ENCODE measurements around the gene DTL. TPM values are rescaled to one million over a fixed set of nuclear protein-coding genes. Genes with fewer than 3 reads are reported as not detected.

Gene DTL
- total RNA-seq, 1 experiment from 2014 or later = 26.7 TPM

DNA sequence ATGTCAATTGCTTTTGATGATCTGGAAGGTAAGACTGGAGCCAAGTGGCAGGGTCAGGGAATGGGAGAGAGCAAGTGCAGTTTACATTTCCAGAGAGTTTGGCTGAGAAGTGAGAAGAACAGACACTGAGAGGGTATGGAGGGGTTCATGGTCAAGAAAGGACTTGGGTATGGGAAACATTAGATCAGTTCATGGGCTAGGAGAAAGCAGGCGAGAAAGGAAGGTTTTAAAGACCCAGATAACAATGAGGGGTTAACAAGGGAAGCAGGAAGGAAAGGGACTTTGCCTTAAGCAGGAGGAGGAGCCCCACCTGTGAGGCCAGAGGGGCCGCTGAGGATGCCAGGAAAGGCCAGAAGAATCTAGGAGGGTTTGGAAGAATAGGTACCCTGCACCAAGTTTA is 78.2 kb downstream of the DTL start:
- ATAC-seq (no peak), DNase-seq (ENCODE audit: low read depth, low spot score) (no peak)
- H3K27ac ChIP-seq (ENCODE audit: low read length) = no peak overlapping the region
- in situ Hi-C loops (cut with HindIII; ENCODE audit: low pct_unique_long_range_greater_than_20kb, low sequenced_read_pairs) = no loop called here
- intact Hi-C loops (cut with micrococcal nuclease; ENCODE audit: unreplicated experiment) = no loop called here
- POLR2A ChIA-PET = no interaction called here
- no peaks in the 10 kb centered on the region for H3K36me3 ChIP-seq (ENCODE audit: control insufficient read depth, insufficient read depth, low read length)
- no peak for TF ChIP-seq TCF7L2 (IDR thresholded peaks at IDR 0.05; ENCODE audit: low read depth, low read length)
- no peak for TF ChIP-seq CTCF (IDR thresholded peaks at IDR 0.05)
- TF ChIP-seq, protein P1, sequence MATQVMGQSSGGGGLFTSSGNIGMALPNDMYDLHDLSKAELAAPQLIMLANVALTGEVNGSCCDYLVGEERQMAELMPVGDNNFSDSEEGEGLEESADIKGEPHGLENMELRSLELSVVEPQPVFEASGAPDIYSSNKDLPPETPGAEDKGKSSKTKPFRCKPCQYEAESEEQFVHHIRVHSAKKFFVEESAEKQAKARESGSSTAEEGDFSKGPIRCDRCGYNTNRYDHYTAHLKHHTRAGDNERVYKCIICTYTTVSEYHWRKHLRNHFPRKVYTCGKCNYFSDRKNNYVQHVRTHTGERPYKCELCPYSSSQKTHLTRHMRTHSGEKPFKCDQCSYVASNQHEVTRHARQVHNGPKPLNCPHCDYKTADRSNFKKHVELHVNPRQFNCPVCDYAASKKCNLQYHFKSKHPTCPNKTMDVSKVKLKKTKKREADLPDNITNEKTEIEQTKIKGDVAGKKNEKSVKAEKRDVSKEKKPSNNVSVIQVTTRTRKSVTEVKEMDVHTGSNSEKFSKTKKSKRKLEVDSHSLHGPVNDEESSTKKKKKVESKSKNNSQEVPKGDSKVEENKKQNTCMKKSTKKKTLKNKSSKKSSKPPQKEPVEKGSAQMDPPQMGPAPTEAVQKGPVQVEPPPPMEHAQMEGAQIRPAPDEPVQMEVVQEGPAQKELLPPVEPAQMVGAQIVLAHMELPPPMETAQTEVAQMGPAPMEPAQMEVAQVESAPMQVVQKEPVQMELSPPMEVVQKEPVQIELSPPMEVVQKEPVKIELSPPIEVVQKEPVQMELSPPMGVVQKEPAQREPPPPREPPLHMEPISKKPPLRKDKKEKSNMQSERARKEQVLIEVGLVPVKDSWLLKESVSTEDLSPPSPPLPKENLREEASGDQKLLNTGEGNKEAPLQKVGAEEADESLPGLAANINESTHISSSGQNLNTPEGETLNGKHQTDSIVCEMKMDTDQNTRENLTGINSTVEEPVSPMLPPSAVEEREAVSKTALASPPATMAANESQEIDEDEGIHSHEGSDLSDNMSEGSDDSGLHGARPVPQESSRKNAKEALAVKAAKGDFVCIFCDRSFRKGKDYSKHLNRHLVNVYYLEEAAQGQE (IDR thresholded peaks at IDR 0.05; ENCODE audit: insufficient read depth in 1 of 2, low read depth in 2 of 2, low read length in 1 of 2) = no peak
- no peak for TF ChIP-seq POLR2AphosphoS5 (IDR thresholded peaks at IDR 0.05; ENCODE audit: low read depth, low read length)
- no peak for TF ChIP-seq SIN3A (IDR thresholded peaks at IDR 0.05; ENCODE audit: borderline replicate concordance, insufficient read depth, low read depth, low read length)
- BruUV-seq (replicated peaks) = no TSS peak
- H3K4me3 ChIP-seq (ENCODE audit: low read depth in 2 of 2, low read length in 2 of 2) = no peak overlapping the region
- CTCF ChIA-PET = no interaction called here
- H3K4me1 ChIP-seq (ENCODE audit: control insufficient read depth, insufficient read depth, low read length) = no peaks in the 10 kb centered on the region
- H3K27me3 ChIP-seq (ENCODE audit: control insufficient read depth, insufficient read depth, low read length) = no peaks in the 10 kb centered on the region
- H3K9me3 ChIP-seq (ENCODE audit: control insufficient read depth, insufficient read depth, low read depth, low read length) = no peaks in the 10 kb centered on the region

DNA sequence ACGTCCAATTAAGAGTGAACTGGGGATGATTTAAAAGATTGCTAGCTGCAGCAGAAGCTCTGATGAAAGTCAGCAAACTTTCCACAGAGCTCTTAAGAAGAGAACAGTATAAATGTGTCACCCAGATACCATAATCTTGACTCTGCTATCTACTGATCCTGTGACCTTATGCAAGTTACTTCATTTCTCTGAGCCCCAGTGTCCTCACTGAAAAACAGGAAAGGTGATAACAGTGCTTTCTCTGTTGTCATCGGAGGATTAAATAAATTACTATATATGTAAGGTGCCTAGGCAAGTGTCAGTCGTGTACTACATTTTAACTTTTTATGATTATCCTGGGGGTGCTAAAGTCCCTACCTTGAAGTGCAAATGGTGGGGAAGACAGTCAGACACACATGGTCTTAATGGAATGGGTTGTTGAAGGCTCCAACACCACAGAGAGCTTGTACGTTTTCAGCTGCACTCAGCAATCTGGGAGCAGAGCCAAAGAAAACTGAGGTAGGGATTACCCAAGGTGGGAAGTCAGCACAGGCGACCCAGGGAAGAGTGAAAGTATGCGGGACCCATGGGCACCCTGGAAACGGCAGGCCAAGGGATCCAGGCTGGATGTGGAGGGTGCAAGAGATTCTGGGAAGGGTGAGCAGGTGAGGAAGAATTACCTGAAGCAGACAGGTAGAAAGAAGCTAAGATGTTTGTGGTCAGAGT is 82.8 kb downstream of the DTL start:
- Histone ChIP-seq H3K4me1 (ENCODE audit: control insufficient read depth, insufficient read depth, low read length) (no peaks in the 10 kb centered on the region), H3K36me3 (ENCODE audit: control insufficient read depth, insufficient read depth, low read length) (no peaks in the 10 kb centered on the region), H3K9me3 (ENCODE audit: control insufficient read depth, insufficient read depth, low read depth, low read length) (no peaks in the 10 kb centered on the region), H3K27me3 (ENCODE audit: control insufficient read depth, insufficient read depth, low read length) (no peaks in the 10 kb centered on the region), H3K27ac (ENCODE audit: low read length) (no peak overlapping the region), H3K4me3 (ENCODE audit: low read depth in 2 of 2, low read length in 2 of 2) (no peak overlapping the region)
- intact Hi-C loops (cut with micrococcal nuclease; ENCODE audit: unreplicated experiment) = no loop called here
- no peak for TF ChIP-seq CTCF (IDR thresholded peaks at IDR 0.05)
- TF ChIP-seq SIN3A (IDR thresholded peaks at IDR 0.05; ENCODE audit: borderline replicate concordance, insufficient read depth, low read depth, low read length) = no peak
- TF ChIP-seq, protein P1 (IDR thresholded peaks at IDR 0.05; ENCODE audit: insufficient read depth in 1 of 2, low read depth in 2 of 2, low read length in 1 of 2) = no peak
- no peak for TF ChIP-seq POLR2AphosphoS5 (IDR thresholded peaks at IDR 0.05; ENCODE audit: low read depth, low read length)
- TF ChIP-seq TCF7L2 (IDR thresholded peaks at IDR 0.05; ENCODE audit: low read depth, low read length) = no peak
- no peak for DNase-seq (ENCODE audit: low read depth, low spot score)
- ChIA-PET POLR2A (no interaction called here), CTCF (no interaction called here)
- in situ Hi-C loops (cut with HindIII; ENCODE audit: low pct_unique_long_range_greater_than_20kb, low sequenced_read_pairs) = no loop called here
- BruUV-seq (replicated peaks) = no TSS peak
- no peak for ATAC-seq
